Measurements from ENCODE around the gene PRDM15. TPM values are rescaled to one million over a fixed set of nuclear protein-coding genes. Genes with fewer than 3 reads are reported as not detected.
A peak's percentile ranks its signal among the peaks of the same experiment; 100 is the strongest.

The PRDM15 gene
- total RNA-seq, 2 experiments from 2014 or later, result 19.7 to 30.2 TPM

GRCh38 chr21:41886328-41886727 lies 7.2 kb upstream of the PRDM15 start:
- Histone ChIP-seq H3K9me2 (ENCODE audit: insufficient read depth, low read length) (no peaks in the 10 kb centered on the region), H2AFZ (ENCODE audit: low read length) (peak overlapping the region; percentile 61; the same call in 1 of the 2 replicates), H3K79me2 (ENCODE audit: insufficient read depth, low read depth, low read length) (no peaks in the 10 kb centered on the region), H3K4me1 (ENCODE audit: insufficient read depth, low read length, poor library complexity, severe bottlenecking) (peaks cover 14% of the 10 kb centered on the region), H3K4me2 (ENCODE audit: low read length) (no peak overlapping the region), H4K20me1 (ENCODE audit: insufficient read depth, low read length) (no peaks in the 10 kb centered on the region), H3K9me3 (ENCODE audit: low read length) (no peaks in the 10 kb centered on the region), H3K27ac (ENCODE audit: low read depth, low read length, poor library complexity, severe bottlenecking) (no peak overlapping the region), H3K36me3 (ENCODE audit: insufficient read depth, low read length) (no peaks in the 10 kb centered on the region), H3K4me3 (ENCODE audit: low read depth, low read length, poor library complexity, severe bottlenecking) (no peak overlapping the region)
- TF ChIP-seq EZH2phosphoT487 (IDR thresholded peaks at IDR 0.05; ENCODE audit: borderline replicate concordance, low read depth, low read length), result no peak
- TF ChIP-seq CTCF (conservative IDR thresholded peaks at IDR 0.05; ENCODE audit: low read length), result no peak
- peak; percentile 21 for DNase-seq (ENCODE audit: low spot score)
- CTCF ChIA-PET (ENCODE audit: unreplicated experiment), result interaction anchor here (0.6 to 0.8 kb wide), 2 partner anchors 39 to 231 kb away, joined by 3 read pairs; no protein-coding TSS in a partner anchor
- POLR2A ChIA-PET, result interaction anchor here (1.0 kb wide), 1 partner anchor 9 kb away, joined by 3 read pairs; no protein-coding TSS in a partner anchor
- intact Hi-C loops (cut with micrococcal nuclease; ENCODE audit: unreplicated experiment), result no loop called here
- no TSS peak for BruUV-seq (replicated peaks)

GRCh38 chr21:41885341-41886024 lies 6.3 kb upstream of the PRDM15 start:
- intact Hi-C loops (cut with micrococcal nuclease; ENCODE audit: unreplicated experiment), result no loop called here
- POLR2A ChIA-PET, result interaction anchor here (1.0 kb wide), 1 partner anchor 10 kb away, joined by 3 read pairs; no protein-coding TSS in a partner anchor
- no peaks in the 10 kb centered on the region for H3K79me2 ChIP-seq (ENCODE audit: insufficient read depth, low read depth, low read length)
- peaks cover 18% of the 10 kb centered on the region for H3K4me1 ChIP-seq (ENCODE audit: insufficient read depth, low read length, poor library complexity, severe bottlenecking)
- DNase-seq (ENCODE audit: low spot score), result peak; percentile 28
- no peaks in the 10 kb centered on the region for H3K9me2 ChIP-seq (ENCODE audit: insufficient read depth, low read length)
- H3K4me3 ChIP-seq (ENCODE audit: low read depth, low read length, poor library complexity, severe bottlenecking), result no peak overlapping the region
- H3K4me2 ChIP-seq (ENCODE audit: low read length), result peak overlapping the region; percentile 8; the same call in 1 of the 2 replicates
- TF ChIP-seq CTCF (conservative IDR thresholded peaks at IDR 0.05; ENCODE audit: low read length) (0 out of 2 replicates have a peak, but pooled peaks have one; percentile 30), EZH2phosphoT487 (IDR thresholded peaks at IDR 0.05; ENCODE audit: borderline replicate concordance, low read depth, low read length) (no peak)
- CTCF ChIA-PET (ENCODE audit: unreplicated experiment), result interaction anchor here (0.6 to 0.8 kb wide), 2 partner anchors 40 to 231 kb away, joined by 3 read pairs; no protein-coding TSS in a partner anchor
- H3K36me3 ChIP-seq (ENCODE audit: insufficient read depth, low read length), result no peaks in the 10 kb centered on the region
- H4K20me1 ChIP-seq (ENCODE audit: insufficient read depth, low read length), result no peaks in the 10 kb centered on the region
- no TSS peak for BruUV-seq (replicated peaks)
- H3K27ac ChIP-seq (ENCODE audit: low read depth, low read length, poor library complexity, severe bottlenecking), result no peak overlapping the region
- no peaks in the 10 kb centered on the region for H3K9me3 ChIP-seq (ENCODE audit: low read length)
- peak overlapping the region; percentile 61 for H2AFZ ChIP-seq (ENCODE audit: low read length)
